ENCODE measurements around the gene ADARB2.

Gene ADARB2

DNA sequence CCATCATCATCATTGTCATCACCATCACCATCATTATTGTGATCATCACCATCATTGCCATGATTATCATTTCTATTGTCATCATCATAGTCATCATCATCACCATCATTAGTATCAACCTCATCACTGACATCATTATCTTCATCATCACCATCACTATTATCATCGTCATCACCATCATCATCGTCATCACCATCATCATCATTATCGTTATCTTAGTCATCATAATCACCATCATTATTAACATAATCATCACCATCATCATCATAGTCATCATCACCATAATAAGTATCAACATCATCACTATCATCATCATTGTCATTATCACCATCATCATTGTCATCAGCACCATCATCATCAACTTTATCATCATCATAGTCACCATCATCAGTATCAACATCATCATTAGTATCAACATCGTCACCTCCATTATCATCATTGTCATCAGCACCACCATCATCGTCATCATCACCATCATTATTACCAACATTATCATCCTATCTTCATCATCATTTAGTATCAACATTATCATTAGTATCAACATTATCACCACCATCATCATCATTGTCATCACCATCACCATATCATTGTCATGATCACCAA is 241.3 kb downstream of the ADARB2 start:
- no peak for DNase-seq (ENCODE audit: low spot score)

DNA sequence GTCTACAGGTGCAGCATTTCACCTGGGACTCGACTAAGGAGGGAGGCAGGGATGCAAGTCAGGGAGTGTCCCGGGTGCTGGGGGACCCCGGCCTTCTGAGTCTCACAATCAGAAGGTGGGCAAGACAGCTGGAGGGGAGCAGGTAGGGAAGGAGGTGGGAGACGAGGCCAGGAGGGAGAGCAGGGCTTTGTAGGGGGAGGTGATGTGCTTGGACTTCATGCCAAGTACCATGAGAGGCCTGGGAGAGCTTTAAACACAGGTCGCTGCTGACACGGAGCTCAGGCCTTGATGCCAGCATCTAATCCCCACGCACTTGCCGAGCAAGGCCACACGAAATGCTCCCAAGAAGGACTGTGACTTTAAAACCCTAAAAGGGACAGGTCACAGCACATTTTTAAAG is 244.7 kb downstream of the ADARB2 start:
- no peak for DNase-seq (ENCODE audit: low spot score)

DNA sequence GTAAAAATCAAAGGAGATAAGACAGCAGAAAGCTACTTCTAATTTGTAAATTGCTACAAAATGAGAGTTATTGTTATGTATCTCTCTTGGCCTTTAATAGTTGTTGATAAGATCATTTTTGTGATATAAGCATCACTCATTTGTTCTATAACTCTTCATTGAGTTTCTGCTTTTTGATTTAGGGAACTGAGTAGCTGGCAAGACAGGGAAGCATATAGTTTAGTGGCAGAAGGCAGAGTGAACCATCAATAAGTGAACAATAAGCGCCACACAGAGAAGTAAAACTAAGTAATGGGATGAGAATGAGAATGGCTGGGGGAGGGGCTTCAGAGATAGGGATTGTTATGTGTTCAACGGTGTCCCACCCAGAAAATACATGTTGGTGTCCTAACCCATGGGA is 245.4 kb downstream of the ADARB2 start:
- no peak for DNase-seq (ENCODE audit: low spot score)

DNA sequence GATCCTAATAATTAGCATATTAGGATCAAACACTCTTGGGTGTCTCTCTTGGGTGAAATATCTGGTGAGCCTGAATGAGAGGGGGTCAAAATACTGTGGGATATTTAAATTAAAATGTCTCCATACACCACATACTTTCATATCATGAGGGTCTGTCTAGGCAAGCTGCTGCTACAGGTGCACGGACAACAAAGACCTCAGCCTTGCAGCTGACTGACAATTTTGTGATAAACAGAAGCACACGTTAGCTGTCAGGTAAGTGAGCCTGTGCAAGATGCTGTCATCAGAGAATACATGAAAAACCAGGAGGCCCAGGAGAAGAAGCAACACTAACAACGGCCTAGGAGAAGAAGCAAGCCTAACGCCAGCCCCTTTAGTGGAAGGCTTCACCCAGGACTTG is 247.5 kb downstream of the ADARB2 start:
- DNase-seq (ENCODE audit: low spot score): no peak

DNA sequence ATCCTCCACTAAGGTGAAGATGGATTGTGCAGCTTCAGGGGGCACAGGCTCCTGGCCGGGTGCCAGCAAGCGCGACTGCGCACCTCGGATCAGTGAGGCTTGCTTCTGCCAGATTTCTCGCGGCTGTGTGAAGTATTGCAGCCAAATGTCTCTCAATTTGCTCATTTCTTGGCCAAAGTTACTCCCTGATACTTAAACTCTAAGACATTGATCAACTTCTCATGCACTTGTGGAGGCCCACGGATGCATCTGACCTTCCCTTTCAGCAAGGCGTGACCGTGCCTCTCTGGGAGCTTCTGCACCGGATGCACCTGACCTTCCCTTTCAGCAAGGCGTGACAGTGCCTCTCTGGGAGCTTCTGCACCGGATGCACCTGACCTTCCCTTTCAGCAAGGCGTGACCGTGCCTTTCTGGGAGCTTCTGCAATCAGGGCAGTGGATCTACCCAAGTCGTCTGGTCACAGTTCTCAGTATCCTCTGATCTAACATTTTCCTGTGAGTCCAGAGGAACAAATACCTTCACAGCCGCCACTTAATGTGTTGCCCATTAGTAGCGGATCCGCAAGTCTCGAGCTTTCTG is 248.3 kb downstream of the ADARB2 start:
- DNase-seq (ENCODE audit: low spot score): no peak

DNA sequence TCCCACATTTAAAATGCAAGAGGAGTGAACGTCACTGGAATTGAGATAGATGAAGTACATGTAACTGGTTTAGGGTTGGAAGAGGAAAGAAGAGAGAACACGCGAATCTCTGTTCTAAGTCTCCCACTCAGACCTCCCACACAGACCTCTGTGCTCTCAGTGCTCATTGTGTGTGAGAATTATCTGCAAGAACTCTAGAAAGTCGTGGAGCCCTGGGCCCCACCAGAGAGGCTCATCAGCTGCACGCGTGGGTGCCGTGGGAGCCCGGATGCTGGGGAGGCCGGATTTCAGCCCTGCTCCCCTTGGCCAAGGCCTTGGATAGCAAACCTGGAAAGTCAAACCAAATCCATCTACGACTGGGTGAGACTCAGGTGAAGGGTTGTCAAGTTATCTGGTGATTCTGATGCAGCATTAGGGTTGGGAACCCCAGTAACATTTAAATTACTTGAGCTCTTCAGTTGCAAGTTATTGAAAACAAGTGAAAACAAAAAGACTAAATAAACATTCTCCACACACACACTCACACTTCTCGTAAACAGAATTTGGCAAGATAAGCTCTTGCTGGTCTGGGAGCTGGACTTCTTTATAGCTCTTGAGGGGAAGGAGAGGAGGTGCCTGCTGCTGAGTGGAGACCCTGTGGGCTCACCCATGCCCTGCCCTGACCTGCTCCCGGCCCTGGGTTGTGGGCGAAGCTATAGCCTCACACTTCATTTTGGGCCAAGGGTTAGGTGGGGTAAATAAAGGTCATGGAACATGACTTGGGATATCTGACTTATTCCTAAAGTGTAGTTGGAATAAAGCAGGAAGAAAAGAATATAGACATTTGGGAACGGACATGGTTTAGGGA is 250.3 kb downstream of the ADARB2 start:
- no peak for DNase-seq (ENCODE audit: low spot score)

DNA sequence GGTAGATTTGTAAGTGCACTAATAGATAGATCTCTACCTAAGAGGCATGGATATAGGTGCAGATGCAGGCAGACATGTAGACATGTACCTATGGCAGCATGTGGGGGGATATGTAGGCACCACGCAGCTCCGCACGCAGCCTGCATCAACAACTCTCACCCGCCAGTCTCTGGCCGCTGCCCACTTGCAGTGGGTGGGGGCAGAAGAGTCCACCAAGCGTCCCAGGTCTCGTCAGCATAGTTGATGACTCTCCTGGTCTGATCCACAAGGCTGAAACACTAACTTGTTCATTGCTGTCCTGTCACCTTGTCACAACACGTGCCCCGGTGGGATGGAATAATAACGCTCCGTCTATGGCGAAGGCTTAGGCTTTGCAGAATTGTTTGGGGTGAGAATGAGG is 252.0 kb downstream of the ADARB2 start:
- DNase-seq (ENCODE audit: low spot score): no peak

DNA sequence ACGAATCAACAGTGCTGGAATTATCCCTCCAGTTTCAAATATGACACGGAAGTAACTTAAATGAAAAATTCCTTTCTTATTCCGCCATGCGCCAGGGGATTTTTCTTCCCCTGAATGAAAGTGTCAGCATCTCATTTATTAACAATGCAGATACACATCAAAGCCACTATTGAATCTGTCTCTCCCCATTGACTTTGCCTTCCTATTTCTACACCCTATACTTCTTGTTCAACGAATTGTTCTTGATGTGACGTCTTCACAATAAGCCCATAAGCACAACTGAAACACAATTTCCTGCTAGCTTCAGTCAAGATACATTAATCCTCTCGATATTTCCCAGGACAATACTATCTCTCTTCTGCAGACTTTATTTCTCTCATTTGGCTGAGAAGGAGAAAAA is 253.5 kb downstream of the ADARB2 start:
- DNase-seq (ENCODE audit: low spot score): no peak

DNA sequence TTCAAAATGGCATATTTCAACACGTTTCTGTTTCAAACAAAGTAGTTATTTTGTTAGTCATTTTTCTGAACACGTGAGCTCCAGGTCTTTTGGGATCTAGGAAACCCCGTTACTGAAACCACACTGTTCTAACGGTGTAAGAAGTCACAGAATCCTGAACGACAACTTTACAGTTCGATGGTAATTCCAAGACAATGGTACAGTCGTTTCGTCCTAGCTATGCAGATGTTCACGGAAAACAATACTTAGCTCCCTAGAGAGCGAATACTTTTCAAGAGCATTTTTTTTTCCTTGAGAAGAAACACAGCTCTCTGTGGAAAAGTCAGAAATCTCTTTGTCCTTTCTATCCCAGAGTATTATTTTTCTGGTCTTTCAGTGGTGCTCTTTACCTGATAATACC is 254.1 kb downstream of the ADARB2 start:
- DNase-seq (ENCODE audit: low spot score): no peak

DNA sequence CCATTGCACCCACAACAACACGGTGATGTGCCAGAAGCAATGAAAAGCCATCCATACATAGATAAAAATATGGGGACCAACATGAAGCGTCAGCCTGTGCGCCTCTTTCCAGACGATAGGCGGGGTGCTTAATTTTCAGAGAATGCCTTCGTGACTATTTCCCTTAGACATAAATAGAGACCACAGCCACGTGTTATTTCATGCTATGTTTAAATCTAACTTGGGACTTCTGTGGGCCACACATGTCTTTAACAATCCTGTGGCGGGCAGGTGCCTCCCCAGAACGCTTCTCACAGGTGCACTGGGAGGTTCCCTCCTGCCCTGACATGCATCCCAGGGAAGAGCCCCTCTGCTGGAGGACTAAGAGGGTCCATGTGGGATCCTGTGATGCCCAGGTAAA is 259.7 kb downstream of the ADARB2 start:
- no peak for DNase-seq (ENCODE audit: low spot score)

DNA sequence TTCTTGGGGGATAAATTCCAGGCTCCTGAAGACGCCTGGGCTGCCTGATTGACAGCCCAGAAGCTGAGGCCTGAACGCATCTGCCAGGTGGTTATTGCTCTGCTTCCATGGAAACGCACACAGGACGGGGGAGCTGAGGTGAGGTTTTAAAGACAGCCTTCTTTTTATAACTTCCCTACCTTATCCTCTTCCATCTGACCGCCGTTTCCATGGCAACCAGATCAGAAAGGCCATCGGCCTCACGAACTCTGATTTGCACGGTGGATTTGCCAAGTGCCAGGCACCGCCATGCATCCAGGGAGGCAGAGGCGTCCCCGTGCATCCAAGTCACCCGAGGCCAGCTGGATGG is 260.9 kb downstream of the ADARB2 start:
- DNase-seq (ENCODE audit: low spot score): no peak

DNA sequence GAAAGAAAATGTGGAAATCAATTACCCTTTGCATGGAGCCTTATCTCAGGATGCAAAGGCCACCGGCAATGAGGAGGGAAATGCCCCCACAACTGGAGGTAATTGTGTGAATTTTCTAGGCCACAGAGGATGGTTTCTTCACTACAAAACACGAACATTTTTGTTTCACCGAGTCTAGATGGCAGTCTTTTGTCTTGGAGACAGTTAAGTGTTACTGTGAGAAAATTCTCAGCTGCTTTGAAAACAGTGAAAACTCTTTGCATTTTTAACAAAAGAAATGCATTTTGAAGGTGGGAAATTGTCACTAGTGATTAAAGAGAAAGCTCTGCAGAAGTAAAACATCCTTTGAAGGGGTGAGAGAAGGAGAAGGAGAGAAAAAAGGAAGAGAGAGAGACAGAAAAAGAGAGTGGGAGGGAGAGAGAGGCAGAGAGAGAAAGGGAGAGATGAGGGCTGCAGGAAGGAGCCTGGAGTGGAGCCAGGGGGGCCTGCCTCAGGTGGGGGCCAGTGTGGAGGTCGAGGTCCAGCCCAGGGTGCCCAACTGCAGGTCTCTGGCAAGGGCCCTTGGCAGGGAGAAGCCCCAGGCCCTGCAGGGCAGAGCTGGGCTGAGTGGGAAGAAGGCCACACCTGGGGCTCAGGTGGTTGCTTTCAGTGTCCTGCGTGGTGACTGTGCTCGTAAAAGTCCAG is 261.4 kb downstream of the ADARB2 start:
- DNase-seq (ENCODE audit: low spot score): no peak

DNA sequence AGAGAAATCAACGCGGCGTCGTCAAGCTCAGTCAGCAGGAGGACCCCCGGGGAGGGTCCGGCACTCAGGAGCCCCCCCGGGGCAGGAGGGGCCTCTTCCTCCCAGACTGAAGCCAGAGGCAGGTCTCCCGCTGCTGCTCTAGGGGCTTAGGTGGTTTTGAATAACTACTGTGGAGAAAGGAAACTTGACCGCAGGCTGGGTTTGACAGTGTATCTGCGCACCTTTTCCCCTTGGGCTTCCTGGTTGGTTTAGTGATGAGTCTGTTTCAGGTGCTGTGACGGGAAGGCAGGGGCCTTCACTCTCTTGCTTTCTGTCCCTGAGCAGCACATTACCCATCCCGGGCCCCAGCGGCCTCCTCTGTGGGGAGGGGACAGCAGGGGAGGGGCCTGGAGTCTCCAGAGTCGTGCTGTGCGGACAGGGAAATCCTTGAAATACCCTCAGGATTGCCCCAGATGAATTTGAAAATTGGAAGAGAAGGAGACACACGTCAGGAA is 262.2 kb downstream of the ADARB2 start:
- no peak for DNase-seq (ENCODE audit: low spot score)

DNA sequence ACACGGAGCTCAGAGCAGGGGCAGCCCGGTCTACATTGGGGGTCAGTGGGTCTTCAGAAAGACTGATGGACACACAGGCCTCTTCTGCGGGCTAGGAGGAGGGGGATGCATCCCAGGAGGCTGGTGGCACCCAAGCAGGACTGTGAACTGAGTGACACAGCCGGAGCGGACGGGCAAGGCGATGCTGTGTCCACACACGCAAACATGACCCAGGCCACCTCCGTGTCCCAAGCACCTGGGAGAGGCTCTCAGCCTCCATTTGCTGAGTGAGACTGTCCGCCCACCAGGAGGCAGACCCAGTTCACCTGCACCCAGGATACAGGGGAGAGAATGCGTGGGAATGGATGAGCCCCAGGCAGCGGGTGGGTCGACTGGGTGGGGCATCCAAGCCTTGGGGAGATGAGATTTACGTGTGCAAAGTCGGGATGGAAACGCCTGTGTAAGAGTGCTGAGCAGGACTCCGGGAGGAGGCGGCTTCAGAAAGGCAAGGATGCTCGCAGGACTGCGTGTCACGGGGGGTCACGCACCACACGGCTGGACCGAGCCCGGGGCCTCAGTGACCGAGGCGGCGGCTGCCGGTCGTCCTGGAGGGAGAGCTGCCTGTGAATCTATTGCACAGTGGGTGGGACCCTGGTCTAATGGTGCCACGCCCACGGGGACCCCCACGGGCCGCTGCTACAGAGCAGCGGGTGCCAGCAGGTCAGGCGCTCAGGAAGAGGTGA is 262.8 kb downstream of the ADARB2 start:
- no peak for DNase-seq (ENCODE audit: low spot score)

DNA sequence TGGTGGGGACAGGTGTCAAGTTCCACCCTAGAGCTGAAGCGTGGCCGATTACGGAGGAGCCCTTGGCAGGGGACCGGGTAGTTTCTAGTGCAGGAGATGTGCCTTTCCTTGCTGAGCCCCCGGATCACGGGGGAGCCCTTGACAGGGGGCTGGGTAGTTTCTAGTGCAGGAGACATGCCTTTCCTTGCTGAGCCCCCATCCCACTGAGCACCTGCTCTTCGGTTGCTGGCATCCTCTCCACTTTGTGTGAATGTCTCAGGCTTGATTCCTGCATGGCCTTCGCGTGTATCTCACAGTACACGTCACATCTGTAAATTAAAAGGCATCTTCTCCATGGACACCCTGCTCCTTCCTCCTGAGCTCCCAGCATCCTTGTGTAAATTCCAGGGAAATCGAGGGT is 263.5 kb downstream of the ADARB2 start:
- DNase-seq (ENCODE audit: low spot score): no peak

DNA sequence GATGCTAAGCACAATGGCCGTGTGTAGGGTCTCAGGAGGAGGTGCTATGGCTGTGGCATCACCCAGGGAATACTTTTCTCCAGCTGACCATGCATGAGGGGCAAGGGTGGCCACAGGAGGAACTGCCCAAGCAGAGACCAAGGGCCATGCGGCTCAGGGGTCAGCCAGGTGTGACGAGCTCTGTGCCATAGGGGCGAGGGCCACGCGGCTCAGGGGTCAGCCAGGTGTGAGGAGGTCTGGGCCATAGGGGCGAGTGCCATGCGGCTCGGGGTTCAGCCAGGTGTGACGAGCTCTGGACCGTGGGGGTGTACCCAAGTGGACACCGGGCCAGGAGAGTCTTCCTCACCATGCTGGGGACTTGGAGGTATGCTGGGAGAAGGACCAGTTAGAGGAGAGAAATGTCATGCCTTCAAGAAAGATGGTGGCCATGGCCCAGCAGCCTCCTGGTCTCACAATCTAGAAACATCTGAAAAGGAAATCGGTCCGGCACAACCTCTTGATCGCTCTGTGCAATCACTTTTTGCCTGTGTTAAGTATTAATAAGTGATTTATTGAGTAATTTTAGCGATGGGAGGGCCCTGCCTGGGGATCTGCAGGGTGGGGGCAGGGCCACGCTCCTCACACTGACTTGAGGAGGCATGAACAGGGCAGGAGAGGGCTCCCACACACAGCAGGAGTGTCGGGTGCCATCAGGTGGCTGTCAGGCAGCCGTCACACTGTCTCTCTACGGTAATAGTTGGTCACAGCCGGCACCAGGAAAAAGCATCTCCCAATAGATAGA is 265.0 kb downstream of the ADARB2 start:
- DNase-seq (ENCODE audit: low spot score): no peak

DNA sequence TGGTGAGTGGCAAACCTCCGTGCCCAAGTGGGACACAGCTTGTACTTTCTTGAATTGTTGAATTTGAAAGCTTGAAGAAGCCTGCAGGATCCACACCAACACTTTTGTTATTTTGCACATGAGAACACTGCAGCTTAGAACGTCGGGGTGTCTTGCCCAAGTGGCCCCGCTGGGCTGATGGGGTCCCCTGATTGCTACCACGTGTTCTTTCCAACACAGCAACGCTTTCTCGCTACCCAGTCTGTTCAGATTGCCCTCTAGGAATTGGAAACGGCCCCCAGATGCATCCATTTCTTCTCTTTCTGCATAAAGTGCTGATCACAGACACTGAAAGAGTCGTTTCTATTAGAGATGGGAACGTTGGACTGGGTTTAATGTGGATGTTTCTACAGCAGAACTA is 268.5 kb downstream of the ADARB2 start:
- DNase-seq (ENCODE audit: low spot score): no peak

DNA sequence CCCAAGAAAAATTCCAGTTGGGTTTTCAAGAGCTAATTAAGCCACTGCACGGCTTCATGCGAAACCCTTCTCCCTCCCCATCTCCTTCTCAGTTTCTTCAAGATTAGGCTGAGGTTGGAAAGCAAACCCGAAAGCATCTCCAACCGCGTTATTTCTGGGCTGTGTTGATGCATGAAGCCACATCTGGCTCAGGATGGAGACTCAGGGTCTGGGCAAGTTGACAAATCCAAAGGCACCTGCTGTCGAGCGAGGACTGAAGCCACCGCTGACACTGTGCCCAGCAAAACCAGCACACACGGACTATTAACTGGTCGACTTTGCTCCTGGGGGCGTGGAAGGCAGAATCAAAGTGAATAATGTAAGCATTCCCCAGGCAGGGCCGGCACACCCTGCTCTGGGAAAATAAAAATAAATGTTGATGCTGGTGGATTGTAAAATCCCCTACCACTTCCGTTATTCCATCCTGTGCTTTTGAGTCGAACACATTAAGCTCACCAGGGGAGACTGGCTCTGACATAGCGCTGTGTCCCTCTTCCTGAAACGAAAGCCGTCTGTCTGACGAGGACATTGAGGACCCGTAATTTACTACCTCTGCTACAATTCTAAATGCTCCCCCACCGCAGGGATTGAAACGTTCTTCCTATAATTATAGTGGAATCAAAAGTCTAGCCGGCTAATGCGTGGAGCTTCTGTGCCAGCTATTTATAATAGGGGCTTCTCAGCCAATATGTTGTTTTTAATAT is 269.8 kb downstream of the ADARB2 start:
- DNase-seq (ENCODE audit: low spot score): no peak

DNA sequence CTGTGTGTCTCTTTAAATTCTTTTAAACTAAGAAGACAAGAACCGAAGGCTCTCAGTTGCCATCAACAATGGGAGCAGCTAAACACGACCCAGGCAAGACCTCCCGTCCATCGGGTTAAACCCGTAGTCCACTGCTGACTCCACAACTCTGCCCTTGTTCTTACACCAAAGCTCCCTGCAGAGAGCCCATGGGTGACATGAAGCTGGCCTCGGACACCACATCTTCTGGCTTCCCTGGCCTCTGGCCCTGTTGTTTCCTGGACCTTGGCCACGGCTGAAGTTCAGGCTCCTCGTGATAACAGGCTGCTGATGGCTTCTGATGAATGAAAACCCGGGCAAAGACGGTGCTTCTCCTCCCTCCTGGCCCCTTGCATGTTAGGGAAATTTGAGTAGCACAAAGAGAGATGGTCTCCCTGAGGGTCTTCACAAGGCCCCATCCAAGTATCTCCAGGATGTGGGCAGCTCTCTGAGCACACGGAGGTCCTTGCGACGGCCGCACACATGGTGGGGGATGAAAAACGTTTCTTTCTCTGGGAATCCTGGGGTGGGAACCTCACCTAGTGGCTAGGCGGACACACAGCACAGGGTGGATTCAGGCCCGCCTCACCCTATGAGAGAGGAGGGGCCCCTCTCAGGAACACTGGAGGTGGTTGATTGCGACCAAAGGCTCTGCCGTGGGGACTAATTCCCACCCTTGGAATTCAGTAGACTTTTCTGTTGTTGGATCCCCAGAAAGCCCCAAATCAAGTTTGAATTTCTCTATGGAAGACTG is 271.1 kb downstream of the ADARB2 start:
- no peak for DNase-seq (ENCODE audit: low spot score)

DNA sequence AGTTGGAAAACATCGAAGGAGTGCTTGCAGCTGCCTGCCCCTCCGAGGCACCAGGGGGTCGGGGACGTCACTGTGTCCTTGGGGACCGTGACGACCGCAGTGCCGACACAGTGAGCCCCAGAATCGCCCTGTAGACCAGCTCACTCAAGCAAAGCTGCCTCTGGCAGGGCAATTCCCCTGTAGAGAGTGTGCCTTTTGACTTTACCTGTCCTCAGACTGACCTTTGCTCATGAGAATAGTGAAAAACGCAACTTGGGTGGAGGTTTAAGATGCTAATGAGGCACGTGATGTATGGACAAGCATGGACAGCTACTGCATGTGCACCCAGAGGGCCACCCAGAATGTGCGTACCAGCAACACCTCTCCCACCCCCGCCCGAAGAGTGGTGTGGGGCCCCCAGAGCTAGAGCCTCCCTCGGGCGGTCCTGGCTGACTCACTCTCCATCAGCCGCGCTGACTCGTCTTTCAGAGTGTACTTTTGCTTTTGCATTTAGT is 271.9 kb downstream of the ADARB2 start:
- DNase-seq (ENCODE audit: low spot score): no peak

Measured in D341Med (cell line).